HEK293T (cell line): Measurements from ENCODE around the gene GUK1.

Experiments
- CTCF ChIA-PET: fragments of 350-600 bp; formaldehyde crosslinking; extraction: SDS; loops from one replicate; lab custom pipeline; 2021; ENCODE audit warnings: antibody characterized with exemption, inconsistent platforms; lab: Yijun Ruan, JAX
- POLR2A ChIA-PET: fragments of 350-600 bp; formaldehyde crosslinking; extraction: SDS; loops from one replicate; lab custom pipeline; 2020; ENCODE audit warnings: antibody characterized with exemption, inconsistent platforms; lab: Yijun Ruan, JAX
- DNase-seq: peaks from one replicate; pipeline ENCODE4 v3.0.0; 2012; ENCODE audit warnings: mixed read lengths; ENCODE audit errors: extremely low spot score
- ARNT ChIP-seq: fragments of 450-650 bp; IDR thresholded peaks from 2 replicates; pipeline ENCODE4 v1.6.1; 2017; ENCODE audit warnings: mild to moderate bottlenecking
- BHLHE40 ChIP-seq: fragments of 450-650 bp; IDR thresholded peaks from 2 replicates; pipeline ENCODE4 v1.6.1; 2016; ENCODE audit warnings: mild to moderate bottlenecking, moderate library complexity, borderline replicate concordance
- CTBP1 ChIP-seq: fragments of 450-650 bp; IDR thresholded peaks from 2 replicates; pipeline ENCODE4 v1.6.1; 2016; ENCODE audit warnings: borderline replicate concordance
- ELF4 ChIP-seq: fragments of 450-650 bp; IDR thresholded peaks from 2 replicates; pipeline ENCODE4 v1.6.1; 2017; ENCODE audit warnings: antibody characterized with exemption
- FOXA1 ChIP-seq: fragments of 450-650 bp; IDR thresholded peaks from 2 replicates; pipeline ENCODE4 v1.6.1; 2016; ENCODE audit warnings: mild to moderate bottlenecking
- FOXK2 ChIP-seq: fragments of 450-650 bp; IDR thresholded peaks from 2 replicates; pipeline ENCODE4 v1.6.1; 2016; ENCODE audit warnings: mild to moderate bottlenecking
- FOXM1 ChIP-seq: fragments of 450-650 bp; IDR thresholded peaks from 2 replicates; pipeline ENCODE4 v1.6.1; 2017; ENCODE audit warnings: mild to moderate bottlenecking, borderline replicate concordance
- HDGF ChIP-seq: fragments of 450-650 bp; IDR thresholded peaks from 2 replicates; pipeline ENCODE4 v1.6.1; 2017; ENCODE audit warnings: antibody characterized with exemption, borderline replicate concordance
- L3MBTL2 ChIP-seq: fragments of 450-650 bp; conservative IDR thresholded peaks from 2 replicates; pipeline ENCODE4 v1.6.1; 2016; ENCODE audit warnings: mild to moderate bottlenecking
- LEF1 ChIP-seq: fragments of 450-650 bp; IDR thresholded peaks from 2 replicates; pipeline ENCODE4 v1.6.1; 2017; ENCODE audit warnings: mild to moderate bottlenecking, borderline replicate concordance
- NFRKB ChIP-seq: fragments of 450-650 bp; IDR thresholded peaks from 2 replicates; pipeline ENCODE4 v1.6.1; 2016; ENCODE audit warnings: mild to moderate bottlenecking, moderate library complexity
- PKNOX1 ChIP-seq: fragments of 450-650 bp; IDR thresholded peaks from 2 replicates; pipeline ENCODE4 v1.6.1; 2016
- SP1 ChIP-seq: fragments of 450-650 bp; IDR thresholded peaks from 2 replicates; pipeline ENCODE4 v1.6.1; 2017
- SUZ12 ChIP-seq: fragments of 450-650 bp; IDR thresholded peaks from 2 replicates; pipeline ENCODE4 v1.6.1; 2016; ENCODE audit warnings: mild to moderate bottlenecking
- TARDBP ChIP-seq: fragments of 450-650 bp; IDR thresholded peaks from 2 replicates; pipeline ENCODE4 v1.6.1; 2016
- ZNF384 ChIP-seq: fragments of 450-650 bp; IDR thresholded peaks from 2 replicates; pipeline ENCODE4 v1.6.1; 2016

The GUK1 gene

GRCh38 chr1:228155596-228156514 is 15.8 kb downstream of the GUK1 start:
- POLR2A ChIA-PET: interaction anchor here (1.2 to 1.3 kb wide), 2 partner anchors 15 to 16 kb away, joined by 3 to 6 read pairs; partner anchors contain the start of gene GUK1
- TF ChIP-seq LEF1 (no peak), ARNT (no peak), L3MBTL2 (no peak), FOXK2 (no peak), PKNOX1 (no peak), ELF4 (no peak), SUZ12 (no peak), CTBP1 (no peak), TARDBP (no peak), SP1 (no peak), FOXA1 (no peak), FOXM1 (no peak), HDGF (no peak), NFRKB (no peak), BHLHE40 (no peak), ZNF384 (no peak)
- CTCF ChIA-PET: no interaction called here
- no peak for DNase-seq

- ChIA-PET POLR2A (interaction anchor here (1.2 kb wide), 1 partner anchor 16 kb away, joined by 3 read pairs; the partner anchor contains the start of gene GUK1), CTCF (interaction anchor here (1.2 kb wide), 1 partner anchor 9 kb away, joined by 4 read pairs; no protein-coding TSS in a partner anchor)
- TF ChIP-seq FOXM1: no peak
- no peak for TF ChIP-seq NFRKB
- TF ChIP-seq L3MBTL2: no peak
- no peak for TF ChIP-seq ELF4
- TF ChIP-seq SP1: no peak
- no peak for TF ChIP-seq BHLHE40
- TF ChIP-seq FOXA1: no peak
- TF ChIP-seq SUZ12: no peak
- no peak for TF ChIP-seq LEF1
- TF ChIP-seq CTBP1: no peak
- TF ChIP-seq ZNF384: no peak
- TF ChIP-seq FOXK2: no peak
- no peak for TF ChIP-seq TARDBP
- no peak for TF ChIP-seq ARNT
- no peak for DNase-seq
These were observed 16.4 kb downstream of the GUK1 start for GRCh38 chr1:228156515-228156881.

GRCh38 chr1:228156941-228157728 is 17.1 kb downstream of the GUK1 start:
- POLR2A ChIA-PET: interaction anchor here (1.2 kb wide), 1 partner anchor 17 kb away, joined by 3 read pairs; the partner anchor contains the start of gene GUK1
- TF ChIP-seq HDGF (no peak), FOXM1 (no peak), TARDBP (no peak), FOXK2 (no peak), BHLHE40 (no peak), ELF4 (no peak), FOXA1 (no peak), PKNOX1 (no peak), SP1 (no peak), SUZ12 (no peak)
- no peak for DNase-seq
- CTCF ChIA-PET: interaction anchor here (1.2 kb wide), 1 partner anchor 8 kb away, joined by 4 read pairs; no protein-coding TSS in a partner anchor

- POLR2A ChIA-PET: no interaction called here
- CTCF ChIA-PET: interaction anchor here (1.2 kb wide), 1 partner anchor 7 kb away, joined by 4 read pairs; no protein-coding TSS in a partner anchor
- no peak for DNase-seq
- TF ChIP-seq SUZ12 (no peak), HDGF (no peak), ELF4 (no peak), CTBP1 (no peak), TARDBP (no peak), SP1 (no peak), FOXK2 (no peak), LEF1 (no peak), NFRKB (no peak), ARNT (no peak), FOXA1 (no peak), ZNF384 (no peak), BHLHE40 (no peak), L3MBTL2 (no peak), PKNOX1 (no peak), FOXM1 (no peak)
These were observed 17.6 kb downstream of the GUK1 start for GRCh38 chr1:228157729-228158126.
